Measurements from ENCODE around the gene NOX3.
A peak's percentile ranks its signal among the peaks of the same experiment; 100 is the strongest.

NOX3 gene

GRCh38 chr6:155419161-155419560 is 36.5 kb downstream of the NOX3 start:
- no peak overlapping the region for H2BK12ac ChIP-seq (ENCODE audit: low read length)
- H3K9ac ChIP-seq (ENCODE audit: low read depth, low read length, poor library complexity) = no peak overlapping the region
- H4K91ac ChIP-seq (ENCODE audit: low read depth, low read length, poor library complexity) = no peak overlapping the region
- no CpG with 5 or more reads among the region's 4 CpGs for WGBS, 2 donors (ENCODE audit: extremely low coverage in 2 of 2, insufficient read length in 2 of 2, insufficient replicate concordance in 1 of 2)
- no peaks in the 10 kb centered on the region for H3K36me3 ChIP-seq (replicated peaks in 1 of 2; ENCODE audit: control insufficient read depth in 2 of 2, insufficient read depth in 2 of 2, low read length in 2 of 2)
- H2AFZ ChIP-seq (ENCODE audit: low read length) = no peak overlapping the region
- H3K27ac ChIP-seq (replicated peaks; ENCODE audit: low read length) = no peak overlapping the region
- DNase-seq (ENCODE audit: low spot score) = no peak
- H4K8ac ChIP-seq (ENCODE audit: low read depth, low read length) = no peak overlapping the region
- H3K18ac ChIP-seq (ENCODE audit: low read length) = no peak overlapping the region
- no peak overlapping the region for H2AK5ac ChIP-seq (ENCODE audit: low read depth, low read length)
- H2BK120ac ChIP-seq (ENCODE audit: low read depth, low read length) = no peak overlapping the region
- H3K27me3 ChIP-seq (ENCODE audit: control insufficient read depth in 3 of 3, insufficient read depth in 3 of 3, low read depth in 1 of 3, low read length in 3 of 3) = no peaks in the 10 kb centered on the region
- no peak overlapping the region for H3K4me3 ChIP-seq (ENCODE audit: low read length in 2 of 2)
- no peak overlapping the region for H2BK5ac ChIP-seq (ENCODE audit: low read length)
- H3K79me1 ChIP-seq (ENCODE audit: low read depth, low read length) = no peaks in the 10 kb centered on the region
- no peak overlapping the region for H3K23ac ChIP-seq (ENCODE audit: low read depth, low read length, poor library complexity)
- no peak overlapping the region for H3K14ac ChIP-seq (ENCODE audit: low read length)
- H3K4ac ChIP-seq (ENCODE audit: low read length) = no peak overlapping the region
- H3K4me1 ChIP-seq (ENCODE audit: control insufficient read depth in 2 of 2, insufficient read depth in 1 of 2, low read depth in 1 of 2, low read length in 2 of 2) = peaks cover 0 to 4% of the 10 kb centered on the region in 2 donors
- H3K4me2 ChIP-seq (ENCODE audit: insufficient read depth, low read length, poor library complexity, severe bottlenecking) = no peak overlapping the region
- no peak overlapping the region for H2BK15ac ChIP-seq (ENCODE audit: low read length)
- no peaks in the 10 kb centered on the region for H3K9me3 ChIP-seq (replicated peaks in 1 of 2; ENCODE audit: control insufficient read depth in 2 of 2, insufficient read depth in 1 of 2, low read depth in 1 of 2, low read length in 2 of 2)

- Histone ChIP-seq H3K4me2 (ENCODE audit: insufficient read depth, low read length, poor library complexity, severe bottlenecking) (no peak overlapping the region), H4K8ac (ENCODE audit: low read depth, low read length) (no peak overlapping the region), H2BK15ac (ENCODE audit: low read length) (no peak overlapping the region), H2AK5ac (ENCODE audit: low read depth, low read length) (no peak overlapping the region), H2BK12ac (ENCODE audit: low read length) (no peak overlapping the region), H3K23ac (ENCODE audit: low read depth, low read length, poor library complexity) (no peak overlapping the region), H2BK5ac (ENCODE audit: low read length) (no peak overlapping the region), H2BK120ac (ENCODE audit: low read depth, low read length) (no peak overlapping the region), H3K4ac (ENCODE audit: low read length) (no peak overlapping the region), H3K4me3 (ENCODE audit: low read length in 2 of 2) (no peak overlapping the region), H3K36me3 (replicated peaks in 1 of 2; ENCODE audit: control insufficient read depth in 2 of 2, insufficient read depth in 2 of 2, low read length in 2 of 2) (no peaks in the 10 kb centered on the region), H3K14ac (ENCODE audit: low read length) (no peak overlapping the region), H2AFZ (ENCODE audit: low read length) (no peak overlapping the region), H4K91ac (ENCODE audit: low read depth, low read length, poor library complexity) (no peak overlapping the region), H3K27me3 (ENCODE audit: control insufficient read depth in 3 of 3, insufficient read depth in 3 of 3, low read depth in 1 of 3, low read length in 3 of 3) (no peaks in the 10 kb centered on the region), H3K18ac (ENCODE audit: low read length) (no peak overlapping the region), H3K79me1 (ENCODE audit: low read depth, low read length) (no peaks in the 10 kb centered on the region), H3K27ac (replicated peaks; ENCODE audit: low read length) (no peak overlapping the region), H3K9ac (ENCODE audit: low read depth, low read length, poor library complexity) (no peak overlapping the region), H3K9me3 (replicated peaks in 1 of 2; ENCODE audit: control insufficient read depth in 2 of 2, insufficient read depth in 1 of 2, low read depth in 1 of 2, low read length in 2 of 2) (no peaks in the 10 kb centered on the region), H3K4me1 (ENCODE audit: control insufficient read depth in 2 of 2, insufficient read depth in 1 of 2, low read depth in 1 of 2, low read length in 2 of 2) (peaks cover 0 to 4% of the 10 kb centered on the region in 2 donors)
- no peak for DNase-seq (ENCODE audit: low spot score)
- WGBS, 2 donors (ENCODE audit: extremely low coverage in 2 of 2, insufficient read length in 2 of 2, insufficient replicate concordance in 1 of 2) = no CpG with 5 or more reads among the region's 9 CpGs
Measured at GRCh38 chr6:155418017-155418761, 37.5 kb downstream of the NOX3 start.

- H3K4me2 ChIP-seq (ENCODE audit: insufficient read depth, low read length, poor library complexity, severe bottlenecking) = no peak overlapping the region
- H3K36me3 ChIP-seq (replicated peaks in 1 of 2; ENCODE audit: control insufficient read depth in 2 of 2, insufficient read depth in 2 of 2, low read length in 2 of 2) = no peaks in the 10 kb centered on the region
- no peak overlapping the region for H2AK5ac ChIP-seq (ENCODE audit: low read depth, low read length)
- no peaks in the 10 kb centered on the region for H3K27me3 ChIP-seq (ENCODE audit: control insufficient read depth in 3 of 3, insufficient read depth in 3 of 3, low read depth in 1 of 3, low read length in 3 of 3)
- peaks cover 0 to 4% of the 10 kb centered on the region in 2 donors for H3K4me1 ChIP-seq (ENCODE audit: control insufficient read depth in 2 of 2, insufficient read depth in 1 of 2, low read depth in 1 of 2, low read length in 2 of 2)
- no peak for DNase-seq (ENCODE audit: low spot score)
- no peak overlapping the region for H2BK12ac ChIP-seq (ENCODE audit: low read length)
- no peaks in the 10 kb centered on the region for H3K9me3 ChIP-seq (replicated peaks in 1 of 2; ENCODE audit: control insufficient read depth in 2 of 2, insufficient read depth in 1 of 2, low read depth in 1 of 2, low read length in 2 of 2)
- H2BK120ac ChIP-seq (ENCODE audit: low read depth, low read length) = no peak overlapping the region
- WGBS, 2 donors (ENCODE audit: extremely low coverage in 2 of 2, insufficient read length in 2 of 2, insufficient replicate concordance in 1 of 2) = no CpG with 5 or more reads among the region's 3 CpGs
- H3K9ac ChIP-seq (ENCODE audit: low read depth, low read length, poor library complexity) = no peak overlapping the region
- H3K4me3 ChIP-seq (ENCODE audit: low read length in 2 of 2) = no peak overlapping the region
- H4K8ac ChIP-seq (ENCODE audit: low read depth, low read length) = no peak overlapping the region
- H3K4ac ChIP-seq (ENCODE audit: low read length) = no peak overlapping the region
- no peak overlapping the region for H2BK5ac ChIP-seq (ENCODE audit: low read length)
- no peak overlapping the region for H3K18ac ChIP-seq (ENCODE audit: low read length)
- H4K91ac ChIP-seq (ENCODE audit: low read depth, low read length, poor library complexity) = no peak overlapping the region
- no peaks in the 10 kb centered on the region for H3K79me1 ChIP-seq (ENCODE audit: low read depth, low read length)
- no peak overlapping the region for H2AFZ ChIP-seq (ENCODE audit: low read length)
- no peak overlapping the region for H2BK15ac ChIP-seq (ENCODE audit: low read length)
- no peak overlapping the region for H3K23ac ChIP-seq (ENCODE audit: low read depth, low read length, poor library complexity)
- H3K14ac ChIP-seq (ENCODE audit: low read length) = no peak overlapping the region
- H3K27ac ChIP-seq (replicated peaks; ENCODE audit: low read length) = no peak overlapping the region
Measured at GRCh38 chr6:155417454-155417853, 38.2 kb downstream of the NOX3 start.

GRCh38 chr6:155415953-155416352 is 39.7 kb downstream of the NOX3 start:
- no peak overlapping the region for H3K23ac ChIP-seq (ENCODE audit: low read depth, low read length, poor library complexity)
- H3K27me3 ChIP-seq (ENCODE audit: control insufficient read depth in 3 of 3, insufficient read depth in 3 of 3, low read depth in 1 of 3, low read length in 3 of 3) = no peaks in the 10 kb centered on the region
- DNase-seq (ENCODE audit: low spot score) = no peak
- no peak overlapping the region for H3K27ac ChIP-seq (replicated peaks; ENCODE audit: low read length)
- H2BK120ac ChIP-seq (ENCODE audit: low read depth, low read length) = no peak overlapping the region
- H3K9ac ChIP-seq (ENCODE audit: low read depth, low read length, poor library complexity) = no peak overlapping the region
- no peaks in the 10 kb centered on the region for H3K36me3 ChIP-seq (replicated peaks in 1 of 2; ENCODE audit: control insufficient read depth in 2 of 2, insufficient read depth in 2 of 2, low read length in 2 of 2)
- no peak overlapping the region for H2BK5ac ChIP-seq (ENCODE audit: low read length)
- no peaks in the 10 kb centered on the region for H3K9me3 ChIP-seq (replicated peaks in 1 of 2; ENCODE audit: control insufficient read depth in 2 of 2, insufficient read depth in 1 of 2, low read depth in 1 of 2, low read length in 2 of 2)
- no peak overlapping the region for H2AFZ ChIP-seq (ENCODE audit: low read length)
- peak overlapping the region; percentile 15 for H3K18ac ChIP-seq (ENCODE audit: low read length)
- H3K79me1 ChIP-seq (ENCODE audit: low read depth, low read length) = no peaks in the 10 kb centered on the region
- H3K4me3 ChIP-seq (ENCODE audit: low read length in 2 of 2) = no peak overlapping the region
- H2AK5ac ChIP-seq (ENCODE audit: low read depth, low read length) = no peak overlapping the region
- no peak overlapping the region for H3K4me2 ChIP-seq (ENCODE audit: insufficient read depth, low read length, poor library complexity, severe bottlenecking)
- no peak overlapping the region for H2BK15ac ChIP-seq (ENCODE audit: low read length)
- peaks cover 0 to 5% of the 10 kb centered on the region in 2 donors for H3K4me1 ChIP-seq (ENCODE audit: control insufficient read depth in 2 of 2, insufficient read depth in 1 of 2, low read depth in 1 of 2, low read length in 2 of 2)
- no peak overlapping the region for H4K91ac ChIP-seq (ENCODE audit: low read depth, low read length, poor library complexity)
- no peak overlapping the region for H2BK12ac ChIP-seq (ENCODE audit: low read length)
- no peak overlapping the region for H3K14ac ChIP-seq (ENCODE audit: low read length)
- H4K8ac ChIP-seq (ENCODE audit: low read depth, low read length) = no peak overlapping the region
- no CpG with 5 or more reads among the region's 4 CpGs for WGBS, 2 donors (ENCODE audit: extremely low coverage in 2 of 2, insufficient read length in 2 of 2, insufficient replicate concordance in 1 of 2)
- H3K4ac ChIP-seq (ENCODE audit: low read length) = no peak overlapping the region

Data from neuronal stem cell (in vitro differentiated cells).